ENCODE results near the gene CLEC4F. TPM values are rescaled to one million over a fixed set of nuclear protein-coding genes. Genes with fewer than 3 reads are reported as not detected.
"Not testable (repeated sequence)": the region's sequence is repeated elsewhere in the genome, so short reads cannot be mapped to it uniquely, and the experiment has no call there.

The CLEC4F gene
- total RNA-seq, 1 donor from 2014 or later, result 0.13 TPM

DNA sequence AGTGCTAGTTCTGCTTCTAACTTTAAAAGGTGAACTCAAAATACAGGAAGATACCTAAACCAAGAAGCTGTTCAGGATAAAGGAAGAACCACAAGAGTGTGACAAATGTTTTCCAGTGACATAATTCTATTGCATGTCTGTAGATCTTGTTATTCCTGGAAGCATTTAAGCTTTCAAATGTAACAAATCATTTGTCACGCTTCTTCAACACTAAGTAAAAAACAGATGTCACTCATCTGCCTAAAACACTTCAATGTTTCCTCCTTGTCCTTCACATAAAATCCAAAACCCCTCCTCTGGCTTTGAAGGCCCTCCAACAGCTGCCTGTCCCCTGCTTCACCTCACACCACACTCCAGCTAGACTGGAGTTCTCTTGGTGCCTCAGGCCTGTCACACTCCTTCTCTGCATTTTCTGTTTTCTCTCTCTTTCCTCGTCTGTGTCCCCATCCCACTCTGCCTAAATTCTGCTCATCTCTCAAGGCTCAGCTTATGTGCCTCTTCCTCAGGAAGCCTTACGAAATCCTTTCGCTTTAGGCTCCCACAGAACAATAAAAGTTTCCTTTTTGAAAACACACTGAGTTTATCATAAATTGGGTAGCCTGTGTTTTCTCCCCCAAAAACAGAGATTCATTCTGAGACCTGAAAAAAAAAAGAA lies 6.4 kb upstream of the CLEC4F start:
- DNase-seq (ENCODE audit: low read depth in 2 of 2), result peak in 1 of 2 donors; percentile 11

DNA sequence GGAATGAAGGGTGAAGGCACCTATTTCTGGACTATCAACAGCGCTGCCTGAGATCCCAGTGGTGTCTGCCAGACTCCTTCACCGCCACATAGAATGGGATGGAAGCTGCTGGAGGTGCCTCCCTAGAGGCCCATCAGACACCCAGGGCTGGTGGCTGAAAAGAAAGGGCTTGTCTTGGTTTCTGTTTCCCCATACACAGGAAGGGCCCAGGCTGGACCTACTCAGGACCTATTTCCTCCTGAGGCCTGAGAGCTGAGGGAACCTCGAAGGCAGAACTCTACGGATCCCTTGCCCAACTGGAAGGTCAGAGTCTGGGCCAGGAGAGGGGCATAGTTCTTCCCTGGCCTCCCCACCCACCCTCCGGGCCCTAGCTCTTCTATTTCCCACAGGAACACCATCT lies 2.9 kb upstream of the CLEC4F start:
- DNase-seq (ENCODE audit: low read depth in 2 of 2), result no peak

DNA sequence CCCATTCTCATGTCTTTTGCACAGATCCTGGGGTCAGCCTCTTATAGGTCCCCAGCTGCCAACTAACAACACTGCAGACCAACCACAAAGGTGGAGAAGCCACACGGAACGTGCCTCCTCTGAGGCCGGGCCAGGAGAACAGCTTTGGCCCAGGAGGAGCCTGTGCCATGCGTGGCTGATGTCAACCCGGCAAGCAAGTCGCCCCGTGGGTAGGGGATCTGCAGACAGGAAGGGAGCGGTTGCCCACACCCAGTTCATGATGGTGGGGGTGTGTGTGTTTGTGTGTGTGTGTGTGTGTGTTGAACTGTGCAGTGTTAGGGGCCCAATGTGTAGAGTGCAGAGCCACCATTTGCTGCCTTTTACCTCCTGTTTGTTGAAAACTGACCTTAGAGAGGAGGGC lies 2.4 kb upstream of the CLEC4F start:
- no peak for DNase-seq (ENCODE audit: low read depth in 2 of 2)

GRCh38 chr2:70817284-70817954 lies 3.0 kb downstream of the CLEC4F start:
- no peak for DNase-seq (ENCODE audit: low read depth in 2 of 2)

DNA sequence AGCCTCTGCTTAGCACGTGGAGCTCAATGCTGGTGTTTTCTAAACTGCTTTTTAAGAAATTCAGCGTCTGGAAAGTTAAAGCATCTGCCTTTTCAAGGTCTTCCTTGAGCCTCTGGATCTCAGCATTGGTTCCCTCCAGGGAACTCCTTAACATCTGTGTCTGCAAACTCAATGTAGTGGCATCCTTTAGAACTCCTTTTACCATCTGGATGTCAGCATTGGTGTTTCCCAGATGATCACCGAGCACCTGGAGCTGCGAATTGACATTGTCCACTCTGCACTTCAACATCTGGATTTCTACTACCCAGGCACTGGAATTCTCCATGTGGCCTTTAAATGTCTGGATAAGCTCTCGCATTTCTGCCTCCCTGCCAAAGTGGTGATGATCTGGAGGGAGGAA lies 3.7 kb downstream of the CLEC4F start:
- DNase-seq (ENCODE audit: low read depth in 2 of 2), result no peak

GRCh38 chr2:70808983-70809958 lies 11.1 kb downstream of the CLEC4F start:
- DNase-seq (ENCODE audit: low read depth in 2 of 2), result no peak

- DNase-seq (ENCODE audit: low read depth in 2 of 2), result no peak
Observed at GRCh38 chr2:70807828-70808118, 12.6 kb downstream of the CLEC4F start.

DNA sequence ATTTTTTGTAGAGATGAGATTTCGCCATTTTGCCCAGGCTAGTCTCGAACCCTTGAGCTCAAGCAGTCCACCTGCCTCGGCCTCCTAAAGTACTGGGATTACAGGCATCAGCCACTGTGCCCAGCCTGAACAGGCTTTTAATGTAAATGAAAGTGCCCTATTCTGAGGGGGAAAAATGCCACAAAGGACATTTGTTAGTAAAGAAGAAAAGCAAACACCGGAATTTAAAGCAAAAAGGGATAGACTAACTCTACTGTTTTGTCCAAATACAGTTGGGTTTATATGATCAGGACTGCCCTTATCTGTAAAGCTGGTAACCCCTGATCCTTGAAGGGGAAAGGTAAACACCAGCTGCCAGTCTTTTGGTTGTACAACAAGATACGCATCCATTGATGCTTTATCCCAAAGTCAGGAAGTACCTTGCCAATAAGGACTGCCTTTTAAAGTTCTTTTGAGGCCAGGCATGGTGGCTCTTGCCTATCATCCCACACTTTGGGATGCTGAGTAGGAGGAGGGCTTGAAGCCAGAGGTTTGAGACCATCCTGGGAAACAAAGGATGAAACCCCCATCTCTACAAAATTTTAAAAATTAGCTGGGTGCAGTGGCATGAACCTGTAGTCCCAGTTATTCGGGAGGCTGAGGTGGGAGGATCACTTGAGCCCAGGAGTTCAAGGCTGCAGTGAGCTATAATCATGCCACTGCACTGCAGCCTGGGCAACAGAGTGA lies 13.1 kb downstream of the CLEC4F start:
- no peak for DNase-seq (ENCODE audit: low read depth in 2 of 2)

GRCh38 chr2:70806620-70807019 lies 13.8 kb downstream of the CLEC4F start:
- DNase-seq (ENCODE audit: low read depth in 2 of 2), result no peak

DNA sequence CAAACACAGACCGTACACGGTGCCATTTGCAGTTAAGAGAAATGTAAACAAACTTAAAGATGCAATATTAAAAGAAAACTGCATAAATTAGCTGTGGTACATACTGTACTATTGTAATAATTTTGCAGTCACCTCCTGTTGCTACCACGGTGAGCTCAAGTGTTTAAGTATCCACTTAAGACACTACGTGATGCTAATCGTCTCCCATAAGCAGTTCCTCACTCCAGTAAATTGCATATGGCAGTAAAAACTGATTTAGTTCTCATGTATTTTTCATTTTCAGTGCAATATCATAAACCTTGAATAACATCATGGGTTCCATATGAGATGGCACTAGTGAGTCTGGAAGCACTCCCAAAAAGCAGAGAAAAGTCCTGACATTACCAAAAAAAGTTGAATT lies 14.4 kb downstream of the CLEC4F start:
- DNase-seq (ENCODE audit: low read depth in 2 of 2), result no peak

DNA sequence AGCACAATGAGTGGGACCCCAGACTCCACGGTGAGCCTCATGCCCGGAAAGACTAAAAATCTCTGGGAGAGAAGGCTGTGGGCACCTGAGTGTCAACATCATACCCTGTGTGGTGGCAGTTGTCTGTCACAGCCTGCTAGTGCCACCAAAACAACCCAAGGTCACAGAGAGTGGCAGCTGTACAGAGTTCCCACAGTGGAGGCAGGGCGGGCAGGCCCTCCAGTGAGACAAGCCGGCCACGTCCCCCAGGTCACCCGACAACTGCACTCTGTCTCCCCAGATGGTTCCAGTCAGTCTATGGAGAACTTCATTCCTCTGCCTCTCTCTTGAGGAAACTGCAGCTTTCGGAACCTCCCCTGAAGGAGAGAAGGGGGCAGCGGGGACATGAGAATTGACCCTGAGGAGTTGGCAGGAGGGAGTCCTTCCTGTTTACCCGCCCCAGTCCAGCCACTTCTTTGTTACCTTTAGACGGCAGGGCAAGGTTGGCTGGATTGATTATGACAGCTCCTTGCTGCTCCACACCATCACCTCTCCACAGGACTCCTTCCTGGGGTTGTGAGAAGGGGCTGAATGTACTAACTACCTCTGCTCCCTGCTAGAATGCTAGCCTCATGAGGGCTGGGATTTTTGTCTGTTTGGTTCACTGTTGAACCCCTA lies 18.7 kb downstream of the CLEC4F start:
- DNase-seq (ENCODE audit: low read depth in 2 of 2), result no peak

GRCh38 chr2:70799706-70800105 lies 20.7 kb downstream of the CLEC4F start:
- no peak for DNase-seq (ENCODE audit: low read depth in 2 of 2)

- not testable (repeated sequence) for DNase-seq (ENCODE audit: low read depth in 2 of 2)
Observed at GRCh38 chr2:70797996-70798395, 22.4 kb downstream of the CLEC4F start.

GRCh38 chr2:70797506-70797905 lies 22.9 kb downstream of the CLEC4F start:
- DNase-seq (ENCODE audit: low read depth in 2 of 2), result no peak

DNA sequence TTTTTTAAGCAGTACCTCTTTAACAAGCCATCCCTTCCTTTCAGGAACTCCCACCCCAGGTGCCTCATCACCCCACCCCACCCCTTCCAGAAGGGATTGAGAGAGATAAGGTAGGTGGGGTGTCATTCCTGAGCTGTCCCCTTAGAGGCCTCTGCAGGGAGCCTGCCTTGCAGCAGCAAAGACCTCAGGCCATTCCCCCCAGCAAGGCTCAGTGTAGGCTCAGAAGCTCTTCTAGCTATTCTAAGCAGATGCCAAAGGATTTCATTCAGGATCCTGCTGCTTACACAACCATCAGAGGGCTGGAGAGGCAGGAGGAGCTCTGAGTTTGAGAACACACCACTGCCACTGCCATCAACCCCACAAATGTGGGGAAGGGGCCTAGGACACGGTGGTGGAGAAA lies 24.1 kb downstream of the CLEC4F start:
- DNase-seq (ENCODE audit: low read depth in 2 of 2), result no peak

- DNase-seq (ENCODE audit: low read depth in 2 of 2), result no peak
Observed at GRCh38 chr2:70795164-70795995, 25.0 kb downstream of the CLEC4F start.

DNA sequence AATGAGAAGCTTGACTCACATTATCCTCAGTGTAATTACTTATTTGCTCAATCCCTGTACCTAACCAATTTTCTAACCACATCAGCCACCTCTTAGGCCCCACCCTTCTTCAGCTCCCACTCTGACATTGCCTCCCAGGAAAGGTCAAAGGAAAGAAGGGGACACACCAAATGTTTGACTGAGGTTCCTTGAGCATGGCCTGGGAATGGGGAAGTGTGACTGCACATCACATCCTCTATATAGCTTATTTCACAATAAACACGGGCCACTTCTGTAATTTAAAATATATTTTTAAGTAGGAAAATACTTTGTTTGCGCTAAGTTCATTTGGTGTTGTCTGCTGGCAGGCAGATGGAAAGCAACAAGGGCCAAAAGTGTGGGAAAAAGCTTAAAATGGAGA lies 26.9 kb downstream of the CLEC4F start:
- DNase-seq (ENCODE audit: low read depth in 2 of 2), result no peak

GRCh38 chr2:70790136-70790828 lies 30.1 kb downstream of the CLEC4F start, which contains the start of gene FIGLA:
FIGLA (minus strand) TSS chr2:70790643; CDS start chr2:70790638, 5 bp downstream.
- peak in 1 of 2 donors; percentile 4 for DNase-seq (ENCODE audit: low read depth in 2 of 2)

GRCh38 chr2:70789304-70790135 lies 30.9 kb downstream of the CLEC4F start:
- DNase-seq (ENCODE audit: low read depth in 2 of 2), result peak; percentile 43 to 74
